Vagina (tissue), 2 donors: ENCODE measurements around the gene GOLGA2. TPM values are rescaled to one million over a fixed set of nuclear protein-coding genes. Genes with fewer than 3 reads are reported as not detected.
"Not testable (repeated sequence)": the region's sequence is repeated elsewhere in the genome, so short reads cannot be mapped to it uniquely, and the experiment has no call there.

ENCODE experiments used
- DNase-seq, 2 donors: peaks; one replicate each; pipeline ENCODE4 v3.0.0-alpha.2; 2017; ENCODE audit errors: extremely low spot score in 2 of 2
- H3K27ac ChIP-seq: fragments of 200-600 bp; sonication (generic); one replicate; pipeline ENCODE4 v1.5.1; 2019
- H3K27me3 ChIP-seq: fragments of 200-600 bp; sonication (generic); one replicate; pipeline ENCODE4 v1.5.1; 2019
- H3K36me3 ChIP-seq, 2 donors: fragments of 200-600 bp; sonication (generic); one replicate each; pipeline ENCODE4 v1.5.1; 2017 to 2019
- H3K4me1 ChIP-seq: fragments of 200-600 bp; sonication (generic); one replicate; pipeline ENCODE4 v1.5.1; 2019
- H3K4me3 ChIP-seq, 2 donors: fragments of 200-600 bp; sonication (generic); 1 replicate in 1 of 2; 2 replicates in 1 of 2; pipeline ENCODE4 v1.5.1; 2016 to 2019
- H3K9me3 ChIP-seq: fragments of 200-600 bp; sonication (generic); one replicate; pipeline ENCODE4 v1.5.1; 2019
- POLR2A ChIP-seq, 2 donors: fragments of 450-650 bp; IDR thresholded peaks; one replicate each; pipeline ENCODE4 v1.6.1; 2017; ENCODE audit warnings: antibody characterized with exemption in 2 of 2, mild to moderate bottlenecking in 2 of 2, moderate library complexity in 2 of 2
- POLR2AphosphoS5 ChIP-seq, 2 donors: sonication (generic); formaldehyde crosslinking; IDR thresholded peaks; one replicate each; pipeline ENCODE4 v1.9.0; 2017; ENCODE audit warnings: antibody characterized with exemption in 2 of 2, mild to moderate bottlenecking in 2 of 2, low read depth in 1 of 2; ENCODE audit not compliant: insufficient read depth in 1 of 2
- intact Hi-C: fragments of 100-400 bp; cut with DNase I; formaldehyde crosslinking; loops from one replicate; pipeline ENCODE4 v1.15.1; 2023
- total RNA-seq: library from RNA; depleted of rRNA; stranded (reverse); fragments of >200 nt; gene quantifications from one replicate; pipeline ENCODE4 v1.2.3, GENCODE V29; 2016
- TF ChIP-seq, protein P1 (sequence below), 3 experiments: fragments of 450-650 bp in 2 of 3; fragments of 200-600 bp in 1 of 3; sonication (generic) in 1 of 3; IDR thresholded peaks; one replicate each; pipeline ENCODE4 v1.5.1; 2017 to 2019; ENCODE audit warnings: antibody characterized with exemption in 3 of 3, mild to moderate bottlenecking in 2 of 3, moderate library complexity in 2 of 3

The GOLGA2 gene
- total RNA-seq, 1 donor from 2014 or later = 84.5 TPM

DNA sequence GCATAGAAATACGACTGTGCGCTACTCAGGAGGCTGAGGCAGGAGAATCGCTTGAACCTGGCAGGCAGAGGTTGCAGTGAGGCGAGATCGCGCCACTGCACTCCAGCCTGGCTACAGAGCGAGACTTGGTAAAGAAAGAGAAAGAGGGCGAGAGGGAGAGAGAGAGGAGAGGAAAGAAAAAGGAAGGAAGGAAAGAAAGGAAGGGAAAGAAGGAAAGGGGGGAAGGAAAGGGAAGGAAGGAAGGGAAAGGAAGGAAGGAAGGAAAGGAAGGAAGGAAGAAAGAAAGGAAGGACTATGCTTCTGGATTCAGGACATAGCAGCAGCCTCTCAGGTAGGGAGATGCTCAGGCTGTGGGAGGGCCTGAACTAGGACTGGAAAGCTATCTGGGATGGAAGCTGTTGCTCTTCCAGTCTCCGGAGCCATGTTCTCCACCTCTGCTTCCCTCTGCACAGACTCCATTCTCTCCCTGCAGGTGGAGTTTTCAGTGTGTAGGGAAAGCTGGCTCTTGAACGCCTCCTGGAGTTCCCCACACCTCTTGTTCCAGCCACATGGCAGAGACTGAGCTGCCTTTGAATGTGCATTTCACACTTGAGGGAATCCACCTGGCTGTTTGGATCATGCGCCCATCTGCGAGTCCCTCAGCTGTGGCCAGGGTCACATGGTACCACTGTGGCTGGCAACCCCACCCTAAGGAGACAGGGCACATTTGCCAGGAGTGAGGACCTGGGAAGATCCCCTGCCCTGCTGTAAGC lies 9.4 kb upstream of the GOLGA2 start:
- no peaks in the 10 kb centered on the region for H3K4me1 ChIP-seq
- no peak for TF ChIP-seq POLR2A (IDR thresholded peaks at IDR 0.05)
- TF ChIP-seq POLR2AphosphoS5 (IDR thresholded peaks at IDR 0.05; ENCODE audit: insufficient read depth in 1 of 2, low read depth in 1 of 2) = no peak
- TF ChIP-seq, protein P1, sequence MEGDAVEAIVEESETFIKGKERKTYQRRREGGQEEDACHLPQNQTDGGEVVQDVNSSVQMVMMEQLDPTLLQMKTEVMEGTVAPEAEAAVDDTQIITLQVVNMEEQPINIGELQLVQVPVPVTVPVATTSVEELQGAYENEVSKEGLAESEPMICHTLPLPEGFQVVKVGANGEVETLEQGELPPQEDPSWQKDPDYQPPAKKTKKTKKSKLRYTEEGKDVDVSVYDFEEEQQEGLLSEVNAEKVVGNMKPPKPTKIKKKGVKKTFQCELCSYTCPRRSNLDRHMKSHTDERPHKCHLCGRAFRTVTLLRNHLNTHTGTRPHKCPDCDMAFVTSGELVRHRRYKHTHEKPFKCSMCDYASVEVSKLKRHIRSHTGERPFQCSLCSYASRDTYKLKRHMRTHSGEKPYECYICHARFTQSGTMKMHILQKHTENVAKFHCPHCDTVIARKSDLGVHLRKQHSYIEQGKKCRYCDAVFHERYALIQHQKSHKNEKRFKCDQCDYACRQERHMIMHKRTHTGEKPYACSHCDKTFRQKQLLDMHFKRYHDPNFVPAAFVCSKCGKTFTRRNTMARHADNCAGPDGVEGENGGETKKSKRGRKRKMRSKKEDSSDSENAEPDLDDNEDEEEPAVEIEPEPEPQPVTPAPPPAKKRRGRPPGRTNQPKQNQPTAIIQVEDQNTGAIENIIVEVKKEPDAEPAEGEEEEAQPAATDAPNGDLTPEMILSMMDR (IDR thresholded peaks at IDR 0.05) = no peak
- DNase-seq = no peak
- H3K27me3 ChIP-seq = no peaks in the 10 kb centered on the region
- no peak overlapping the region for H3K4me3 ChIP-seq
- intact Hi-C loops = no loop called here
- H3K27ac ChIP-seq = no peak overlapping the region
- no peaks in the 10 kb centered on the region for H3K9me3 ChIP-seq
- peaks cover 0 to 23% of the 10 kb centered on the region in 2 donors for H3K36me3 ChIP-seq

DNA sequence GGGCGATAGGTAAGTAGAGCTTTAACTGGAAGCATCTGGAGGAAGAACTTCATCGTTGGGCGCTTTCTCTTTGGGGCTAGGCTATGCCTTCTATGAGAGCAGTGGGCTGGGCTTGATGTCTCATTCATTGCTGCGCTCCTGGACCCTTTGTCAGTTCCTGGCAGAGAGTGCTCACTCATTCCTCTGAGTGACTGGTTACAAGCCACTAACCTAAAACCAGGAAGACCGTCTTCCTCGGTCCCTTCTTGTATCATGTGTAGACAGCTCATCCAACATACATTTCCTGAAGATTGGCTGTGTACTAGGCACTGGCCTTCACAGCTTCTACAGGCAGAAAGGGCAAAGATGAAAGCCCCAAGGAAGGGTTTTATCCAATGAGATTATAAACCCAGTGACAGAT lies 6.7 kb upstream of the GOLGA2 start:
- H3K4me1 ChIP-seq = peaks cover 4% of the 10 kb centered on the region
- H3K4me3 ChIP-seq = no peak overlapping the region
- H3K9me3 ChIP-seq = no peaks in the 10 kb centered on the region
- no peak overlapping the region for H3K27ac ChIP-seq
- DNase-seq = no peak
- no peaks in the 10 kb centered on the region for H3K27me3 ChIP-seq
- TF ChIP-seq POLR2A (IDR thresholded peaks at IDR 0.05) (no peak), POLR2AphosphoS5 (IDR thresholded peaks at IDR 0.05; ENCODE audit: insufficient read depth in 1 of 2, low read depth in 1 of 2) (no peak)
- TF ChIP-seq, protein P1 (IDR thresholded peaks at IDR 0.05) = no peak
- intact Hi-C loops = no loop called here
- H3K36me3 ChIP-seq = peaks cover 0 to 18% of the 10 kb centered on the region in 2 donors

DNA sequence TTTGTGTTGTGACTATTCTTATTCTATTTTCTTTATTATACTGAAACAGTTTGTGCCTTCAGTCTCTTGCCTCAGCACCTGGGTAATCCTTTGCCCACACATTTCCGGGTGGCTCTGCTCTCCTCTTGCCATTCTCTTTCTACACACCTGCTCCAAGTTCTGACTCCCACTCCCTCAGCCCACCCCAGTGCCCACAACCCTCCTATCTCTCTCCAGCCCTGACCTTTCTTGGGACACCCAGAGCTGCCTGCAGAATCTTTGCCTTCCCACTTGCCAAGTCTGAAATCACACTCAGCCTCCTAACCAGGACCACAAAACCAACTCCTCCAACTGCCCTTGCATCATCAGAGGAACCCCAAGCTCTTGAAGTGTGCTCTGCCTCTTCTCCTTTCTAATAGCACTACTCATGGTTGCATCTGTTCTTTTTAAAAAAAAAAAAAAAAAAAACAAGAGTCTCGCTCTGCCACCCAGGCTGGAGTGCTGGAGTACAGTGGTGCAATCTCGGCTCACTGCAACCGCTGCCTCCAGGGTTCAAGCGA lies 4.3 kb upstream of the GOLGA2 start:
- H3K4me3 ChIP-seq = no peak overlapping the region
- no peak for TF ChIP-seq POLR2A (IDR thresholded peaks at IDR 0.05)
- H3K27me3 ChIP-seq = no peaks in the 10 kb centered on the region
- H3K4me1 ChIP-seq = peaks cover 17% of the 10 kb centered on the region
- intact Hi-C loops = no loop called here
- no peaks in the 10 kb centered on the region for H3K36me3 ChIP-seq
- no peak overlapping the region for H3K27ac ChIP-seq
- no peaks in the 10 kb centered on the region for H3K9me3 ChIP-seq
- no peak for DNase-seq

DNA sequence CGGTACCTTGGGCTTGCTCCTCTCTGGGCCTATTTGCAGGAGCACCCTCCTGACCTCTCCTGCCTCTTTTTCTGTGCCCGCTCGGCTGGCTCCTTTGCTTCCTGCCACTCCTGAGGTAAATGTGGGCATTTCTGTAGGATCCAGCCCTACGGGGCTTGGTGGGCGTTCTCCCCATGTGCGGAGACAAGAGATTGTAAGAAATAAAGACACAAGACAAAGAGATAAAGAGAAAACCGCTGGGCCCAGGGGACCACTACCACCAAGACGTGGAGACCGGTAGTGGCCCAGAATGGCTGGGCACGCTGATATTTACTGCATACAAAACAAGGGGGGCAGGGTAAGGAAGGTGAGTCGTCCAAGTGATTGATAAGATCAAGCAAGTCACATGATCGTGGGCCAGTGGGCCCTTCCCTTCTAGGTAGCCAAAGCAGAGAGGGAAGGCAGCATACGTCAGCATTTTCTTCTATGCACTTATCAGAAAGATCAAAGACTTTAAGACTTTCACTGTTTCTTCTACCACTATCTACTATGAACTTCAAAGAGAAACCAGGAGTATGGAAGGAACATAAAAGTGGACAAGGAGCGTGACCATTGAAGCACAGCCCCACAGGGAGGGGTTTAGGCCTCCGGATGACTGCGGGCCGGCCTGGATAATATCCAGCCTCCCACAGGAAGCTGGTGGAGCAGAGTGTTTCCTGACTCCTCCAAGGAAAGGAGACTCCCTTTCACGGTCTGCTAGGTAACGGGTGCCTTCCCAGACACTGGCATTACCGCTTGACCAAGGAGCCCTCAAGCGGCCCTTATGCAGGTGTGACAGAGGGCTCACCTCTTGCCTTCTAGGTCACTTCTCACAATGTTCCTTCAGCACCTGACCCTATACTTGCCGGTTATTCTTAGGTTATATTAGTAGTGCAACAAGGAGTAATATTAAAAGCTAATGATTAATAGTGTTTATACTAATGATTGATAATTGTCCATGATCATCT lies 3.6 kb upstream of the GOLGA2 start:
- H3K36me3 ChIP-seq, H3K27me3 ChIP-seq, H3K27ac ChIP-seq, H3K4me3 ChIP-seq, H3K9me3 ChIP-seq, intact Hi-C loops, DNase-seq: not testable (repeated sequence)
- peaks cover 24% of the 10 kb centered on the region for H3K4me1 ChIP-seq

DNA sequence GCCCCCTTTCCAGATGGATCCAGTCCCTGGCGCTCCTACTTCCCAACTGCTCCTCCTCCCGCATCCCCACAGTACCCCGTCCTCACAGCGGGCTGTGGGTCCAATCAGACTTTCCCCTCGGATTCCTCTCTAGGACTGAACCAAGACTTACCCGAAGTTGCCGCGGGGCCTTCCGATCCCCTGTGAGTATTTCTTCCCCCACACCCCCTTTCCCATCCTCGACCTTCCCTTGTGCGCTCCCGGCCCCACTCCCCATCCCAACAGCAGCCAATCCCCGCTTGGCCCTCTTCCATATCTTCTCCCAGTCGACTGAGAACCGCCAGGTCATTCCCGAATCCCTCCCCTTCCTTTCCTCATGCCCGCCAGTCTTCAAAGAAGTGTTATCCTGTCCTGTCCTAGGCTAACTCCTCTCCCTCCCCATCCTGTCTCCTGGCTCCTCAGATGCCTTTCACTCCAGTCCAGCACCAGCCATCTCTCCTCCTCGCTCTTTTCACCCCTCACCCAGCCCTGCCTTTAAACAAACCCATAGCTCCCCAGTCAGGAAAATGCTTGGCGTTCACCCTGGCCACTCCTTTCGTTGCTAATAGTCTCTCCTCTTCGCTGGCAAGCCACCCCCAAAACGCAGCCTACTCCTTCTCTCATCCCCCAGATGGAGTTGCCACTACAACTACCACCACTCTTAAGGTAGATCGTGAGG lies 915 bp upstream of the GOLGA2 start:
- no peak for DNase-seq
- peaks cover 0 to 16% of the 10 kb centered on the region in 2 donors for H3K36me3 ChIP-seq
- H3K9me3 ChIP-seq = no peaks in the 10 kb centered on the region
- no peaks in the 10 kb centered on the region for H3K27me3 ChIP-seq
- H3K4me1 ChIP-seq = peaks cover 40% of the 10 kb centered on the region
- intact Hi-C loops = no loop called here
- H3K4me3 ChIP-seq = peak overlapping the region; percentile 89 to 92
- TF ChIP-seq, protein P1 (IDR thresholded peaks at IDR 0.05) = no peak
- TF ChIP-seq POLR2AphosphoS5 (IDR thresholded peaks at IDR 0.05; ENCODE audit: insufficient read depth in 1 of 2, low read depth in 1 of 2) = no peak
- TF ChIP-seq POLR2A (IDR thresholded peaks at IDR 0.05) = no peak
- peak overlapping the region; percentile 83 for H3K27ac ChIP-seq
